GM19193 (cell line): ENCODE data around the gene STXBP1.

Experiments used
- POLR2A ChIP-seq: IDR thresholded peaks from 4 replicates; pipeline ENCODE4 v1.6.1; 2011; ENCODE audit not compliant: insufficient read depth, insufficient read length; ENCODE audit errors: extremely low read depth

STXBP1 gene

DNA sequence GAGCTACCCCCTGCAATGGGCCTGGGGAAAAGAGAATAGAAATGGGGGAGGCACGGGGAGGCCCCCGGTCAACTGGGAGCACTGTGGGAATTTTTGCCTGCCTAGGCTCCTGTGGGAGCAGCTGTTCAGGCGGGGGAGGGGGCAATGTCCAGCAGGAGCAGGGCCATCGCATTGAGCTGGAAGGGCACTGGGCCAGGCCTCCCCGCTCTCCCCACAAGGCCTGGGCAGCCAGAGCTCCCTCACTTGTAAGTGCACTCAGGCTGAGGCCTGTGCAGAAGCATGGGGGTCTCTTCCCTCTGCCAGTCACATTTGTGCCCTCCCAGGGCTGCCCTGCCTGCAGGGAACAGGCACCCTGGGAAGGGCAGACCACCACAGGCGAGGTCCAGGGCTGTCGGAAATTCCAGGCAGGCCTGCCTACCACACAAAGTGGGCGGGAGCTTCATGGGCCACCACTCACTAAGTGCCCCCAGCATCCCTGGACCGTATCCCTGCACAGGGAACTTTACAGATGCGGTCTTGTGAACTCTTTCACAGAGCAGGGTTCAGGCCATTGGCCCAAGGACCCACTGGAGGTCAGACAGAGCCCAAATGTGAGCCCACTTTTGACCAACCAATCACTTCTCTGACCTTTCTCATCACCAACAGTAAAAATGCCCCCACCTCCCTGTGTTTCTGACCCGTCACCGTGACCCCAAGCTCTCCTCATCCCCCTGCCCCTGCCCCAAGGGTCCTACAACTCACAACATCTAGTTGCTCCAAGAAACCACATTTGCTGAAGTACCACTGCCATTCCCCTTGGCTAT is 93.7 kb downstream of the STXBP1 start:
- TF ChIP-seq POLR2A: no peak

DNA sequence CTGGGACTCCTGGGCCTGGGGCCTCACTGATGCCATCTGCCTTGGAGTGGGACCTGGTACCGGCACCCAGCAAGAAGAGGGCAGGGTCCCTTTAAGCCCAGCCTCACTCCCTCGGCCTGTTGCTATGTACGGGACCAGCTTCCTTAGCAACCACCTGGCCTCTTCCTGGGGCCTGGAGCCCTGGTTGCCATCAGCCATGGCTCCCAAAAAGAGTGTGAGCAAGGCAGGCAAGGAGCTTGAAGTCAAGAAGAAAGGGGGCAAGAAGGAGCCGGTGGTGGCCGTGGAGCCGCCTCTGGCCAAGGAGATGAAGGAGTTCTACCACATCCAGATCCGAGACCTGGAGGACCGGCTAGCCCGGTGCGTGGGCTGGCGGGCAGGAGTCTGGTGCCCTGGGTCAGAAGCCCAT is 94.8 kb downstream of the STXBP1 start, which contains the start of gene CFAP157:
TSS of gene CFAP157 (plus strand) at position 153 of the 406 bp plus-strand sequence. CDS start at position 197, 44 bp downstream.
- TF ChIP-seq POLR2A: no peak

DNA sequence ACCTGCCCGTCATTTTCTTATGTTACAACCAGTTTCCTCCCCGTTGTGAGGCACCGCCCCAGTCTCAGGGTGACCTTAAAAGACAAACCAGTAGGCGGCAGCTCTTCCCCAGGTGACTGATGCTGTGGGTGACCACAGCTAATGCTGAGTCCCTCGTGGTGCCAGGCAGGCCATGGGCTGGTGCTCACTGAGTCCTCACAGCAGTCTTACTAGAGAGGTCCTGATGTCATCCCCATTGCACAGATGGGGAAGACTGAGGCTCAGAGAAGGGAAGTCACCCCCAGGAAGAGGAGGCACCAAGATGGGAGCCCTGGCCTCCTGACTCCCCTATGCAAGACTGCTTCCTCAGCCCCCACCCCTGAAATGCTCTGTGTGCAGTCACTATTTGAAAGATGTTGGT is 95.7 kb downstream of the STXBP1 start:
- TF ChIP-seq POLR2A: no peak

DNA sequence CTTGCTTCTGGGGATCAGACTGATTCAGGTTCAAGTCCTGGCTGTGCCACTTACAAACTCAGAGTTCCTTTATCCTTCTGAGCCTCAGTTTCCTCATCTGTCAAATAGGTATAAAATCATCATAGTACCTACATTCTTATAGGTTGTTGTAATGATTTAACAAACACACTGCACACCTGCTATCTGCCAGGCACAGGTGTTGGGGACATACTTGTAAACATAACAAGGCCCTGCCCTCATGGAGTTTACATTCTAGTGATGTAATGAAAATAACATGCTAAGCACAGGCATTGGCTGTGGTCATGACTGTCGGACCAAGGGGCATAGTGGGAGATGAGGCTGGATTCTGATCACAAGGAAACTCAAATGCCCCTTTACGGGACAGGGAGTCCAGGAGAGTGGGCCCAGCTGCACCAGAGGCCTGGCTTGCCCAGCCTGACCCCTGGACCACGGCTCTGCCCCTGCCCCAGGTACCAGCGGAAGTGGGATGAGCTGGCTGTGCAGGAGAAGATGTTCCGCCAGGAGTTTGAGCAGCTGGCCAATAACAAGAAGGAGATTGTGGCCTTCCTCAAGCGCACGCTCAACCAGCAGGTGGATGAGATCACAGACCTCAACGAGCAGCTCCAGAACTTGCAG is 97.0 kb downstream of the STXBP1 start:
- TF ChIP-seq POLR2A: no peak

DNA sequence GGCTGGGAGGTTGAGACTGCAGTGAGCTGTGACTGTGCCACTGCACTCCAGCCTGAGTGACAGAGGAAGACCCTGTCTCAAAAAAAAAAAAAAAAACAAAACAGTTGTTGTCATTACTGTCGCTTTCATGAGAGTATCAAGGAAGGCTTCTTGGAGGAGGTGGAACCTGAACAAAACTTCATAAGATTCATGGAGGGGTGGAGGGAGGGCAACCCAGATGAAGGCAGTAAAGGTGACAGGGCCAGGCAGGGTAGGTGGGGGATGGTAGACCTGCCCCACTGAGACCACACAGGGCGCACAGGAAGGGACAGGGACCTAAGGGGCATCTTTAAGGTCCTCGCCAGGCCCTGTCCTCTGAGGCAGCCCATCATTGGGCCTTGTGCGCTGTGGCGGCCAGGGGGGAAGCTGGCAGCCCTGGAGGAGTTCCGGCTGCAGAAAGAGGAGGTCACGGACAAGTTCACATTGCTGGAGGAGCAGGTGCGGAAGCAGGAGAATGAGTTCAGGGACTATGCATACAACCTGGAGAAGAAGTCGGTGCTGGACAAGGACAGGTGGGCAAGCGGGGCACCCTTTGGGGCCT is 98.2 kb downstream of the STXBP1 start:
- TF ChIP-seq POLR2A: no peak

DNA sequence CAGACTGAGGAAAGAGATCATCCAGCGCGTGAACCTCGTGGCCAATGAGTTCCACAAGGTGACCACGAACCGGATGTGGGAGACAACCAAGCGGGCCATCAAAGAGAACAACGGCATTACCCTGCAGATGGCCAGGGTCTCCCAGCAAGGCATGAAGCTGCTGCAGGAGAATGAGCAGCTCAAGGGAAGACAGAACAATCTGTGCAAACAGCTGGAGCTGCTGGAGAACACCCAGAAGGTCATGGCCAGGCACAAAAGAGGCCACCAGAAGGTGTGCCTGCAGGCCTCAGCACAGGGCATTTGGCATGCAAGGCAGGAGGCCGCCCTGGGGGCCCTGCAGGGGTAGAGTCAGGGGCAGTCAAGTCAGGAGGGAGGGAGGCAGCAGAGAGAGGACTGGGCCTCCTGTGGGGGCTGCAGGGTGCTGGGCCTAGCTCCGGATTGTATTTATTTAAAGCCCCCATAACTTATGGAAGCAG is 99.2 kb downstream of the STXBP1 start:
- TF ChIP-seq POLR2A: no peak

DNA sequence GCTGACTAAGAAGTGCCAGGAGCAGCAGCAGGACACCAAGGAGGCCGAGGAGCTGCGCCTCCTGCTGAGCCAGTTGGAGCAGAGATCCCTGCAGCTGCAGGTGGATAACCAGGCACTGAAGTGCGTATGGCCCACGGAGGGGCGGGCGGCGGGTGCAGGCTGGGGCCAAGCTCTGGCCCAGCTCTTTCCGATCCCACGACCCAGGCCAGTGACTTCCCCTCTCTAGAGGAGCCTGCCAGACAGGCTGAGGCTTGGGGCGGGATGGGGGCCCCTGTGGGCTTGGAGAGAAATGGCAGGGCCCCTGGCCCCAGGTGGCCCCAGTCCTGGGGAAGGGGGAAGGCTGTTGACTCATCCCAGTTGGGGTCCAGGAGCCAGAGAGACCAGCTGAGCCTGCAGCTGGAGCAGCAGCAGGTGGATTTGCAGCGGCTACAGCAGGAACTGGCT is 99.8 kb downstream of the STXBP1 start:
- no peak for TF ChIP-seq POLR2A

DNA sequence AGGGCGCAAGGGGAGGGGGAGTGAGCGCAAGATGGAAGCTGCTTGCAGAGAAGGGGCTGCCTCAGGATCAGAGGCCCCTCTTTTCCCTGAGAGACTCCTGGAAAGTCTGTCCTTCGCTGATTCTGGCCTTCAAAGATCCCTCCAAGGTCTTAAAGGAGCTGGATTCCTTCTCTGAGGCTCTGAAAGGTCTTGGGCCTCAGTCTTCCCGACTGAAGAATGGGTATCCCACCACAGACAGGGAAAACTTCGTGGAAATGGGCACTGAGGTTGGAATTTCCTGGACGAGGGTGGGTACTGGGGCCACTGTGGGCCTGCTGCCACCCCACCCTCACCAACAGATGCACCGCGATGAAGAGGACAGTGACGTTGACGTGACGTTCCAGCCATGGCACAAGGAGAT is 100.3 kb downstream of the STXBP1 start:
- no peak for TF ChIP-seq POLR2A

DNA sequence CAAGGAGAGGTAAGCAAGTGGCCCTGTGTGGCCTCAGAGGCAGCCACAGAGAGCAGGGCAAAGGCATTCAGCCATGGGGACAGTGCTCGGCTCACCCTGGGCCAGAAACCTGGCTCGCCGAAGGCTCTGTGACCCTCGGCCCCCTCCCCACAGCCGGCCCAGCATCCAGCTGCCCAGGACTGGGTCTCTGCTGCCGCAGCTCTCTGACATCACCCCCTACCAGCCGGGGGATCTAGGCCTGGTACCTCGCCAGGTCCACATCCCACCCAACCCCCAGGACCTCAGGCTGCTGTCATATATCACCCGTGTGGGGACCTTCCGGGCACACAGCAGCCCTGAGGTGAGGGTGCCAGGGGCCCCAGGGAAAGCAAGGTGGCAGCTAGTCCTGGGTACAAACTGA is 100.8 kb downstream of the STXBP1 start:
- TF ChIP-seq POLR2A: no peak

DNA sequence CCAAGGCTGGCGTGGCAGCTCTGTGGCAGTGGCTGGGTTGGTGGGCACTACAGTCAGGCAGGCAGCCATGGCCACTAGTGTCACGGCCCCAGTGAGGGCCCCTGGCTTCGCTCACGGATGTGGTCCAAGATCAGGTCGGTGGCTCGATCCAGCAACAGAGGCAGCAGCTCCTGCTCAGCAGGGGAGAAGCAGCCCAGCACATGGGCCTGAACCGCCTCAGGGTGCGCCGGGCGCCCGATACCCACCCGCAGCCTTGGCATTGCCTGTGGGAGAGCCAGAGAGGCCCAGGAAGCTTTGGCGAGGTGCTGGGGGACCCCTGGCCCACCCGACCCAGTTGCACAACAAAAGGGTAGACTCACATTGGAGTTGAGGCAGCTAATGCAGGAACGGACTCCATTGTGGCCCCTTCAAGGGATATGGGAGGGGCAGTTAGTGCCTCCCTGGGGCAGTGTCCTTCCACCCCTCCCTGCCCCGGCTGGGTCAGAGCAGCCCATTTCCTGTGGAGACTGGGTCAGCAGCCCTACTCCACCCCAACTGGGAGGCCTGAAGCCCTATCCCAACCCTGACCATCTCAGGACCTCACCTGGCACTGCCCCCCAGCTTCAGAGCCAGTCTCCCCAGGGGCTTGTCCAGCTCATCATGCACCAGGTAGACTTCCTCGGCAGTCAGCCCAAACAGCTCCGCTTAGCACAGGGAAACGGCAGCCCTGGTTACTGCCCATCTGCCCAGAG is 102.1 kb downstream of the STXBP1 start:
- TF ChIP-seq POLR2A: no peak

DNA sequence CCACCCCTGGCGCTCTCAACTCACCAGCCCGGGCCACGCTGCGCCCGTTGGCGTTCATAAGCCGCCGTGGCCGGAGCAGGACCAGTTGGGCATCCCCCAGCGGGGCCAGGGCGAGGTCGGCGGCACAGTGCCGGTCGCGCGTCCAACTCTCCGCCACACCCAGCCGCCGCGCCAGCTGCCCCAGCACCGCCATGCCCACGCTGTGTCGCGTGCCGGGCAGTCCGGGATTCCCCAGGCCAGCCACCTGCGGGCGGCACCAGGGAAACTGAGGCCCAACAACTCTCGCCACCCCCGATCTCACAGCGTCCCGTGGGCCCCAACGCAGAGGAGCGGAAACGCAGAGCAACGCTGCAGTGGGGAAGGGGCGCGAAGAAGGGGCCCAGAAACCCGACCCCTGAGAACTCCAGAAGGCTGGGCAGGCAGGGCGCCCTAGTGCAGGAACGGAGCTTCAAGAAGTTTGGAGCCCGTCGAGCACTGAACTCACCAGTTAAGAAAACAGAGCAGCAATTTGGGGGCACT is 102.9 kb downstream of the STXBP1 start:
- TF ChIP-seq POLR2A: no peak

DNA sequence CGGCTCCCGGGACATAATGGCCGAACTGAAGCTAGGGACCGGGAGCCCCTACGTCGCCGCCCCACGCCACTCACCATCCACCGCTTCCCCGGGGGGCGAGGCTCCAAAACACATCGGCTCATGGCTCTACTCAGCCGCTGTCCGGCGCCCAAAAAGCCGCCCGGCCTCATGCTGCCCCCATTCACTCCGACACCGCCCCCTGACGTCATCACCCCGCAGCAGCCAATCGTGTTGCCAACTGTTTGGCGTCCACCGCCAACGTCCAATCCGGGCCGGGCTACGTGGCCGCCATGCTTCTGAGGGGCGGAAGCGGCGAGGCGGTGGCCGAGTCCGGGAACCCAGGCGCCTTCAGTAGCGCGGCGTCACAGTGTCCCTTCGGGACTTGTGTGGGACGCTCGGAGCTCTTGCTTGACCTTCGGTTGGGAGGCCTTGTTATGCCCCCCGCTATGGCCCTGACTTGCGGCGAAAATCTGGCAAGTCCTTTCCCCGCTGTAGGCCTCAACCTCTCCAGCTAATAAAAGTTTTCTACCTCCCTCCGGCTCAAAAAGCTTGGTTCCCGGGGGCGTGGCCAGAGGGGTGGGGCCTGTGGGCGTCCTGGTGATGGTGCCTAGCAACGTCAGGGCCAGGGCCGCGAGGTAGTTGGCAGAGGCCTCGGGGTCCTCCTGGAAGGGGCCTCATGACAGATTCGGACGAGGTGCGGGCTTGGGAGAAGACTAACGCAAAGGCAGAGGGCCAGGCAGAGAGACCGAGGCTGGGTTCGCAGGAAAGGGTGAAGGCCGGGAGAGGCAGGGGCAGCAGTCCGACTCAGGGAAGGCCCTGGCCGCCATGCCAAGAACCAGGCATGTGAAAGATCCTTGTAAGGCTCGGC is 103.6 kb downstream of the STXBP1 start, which contains the start of the genes PTRH1 and TTC16:
TSS of gene PTRH1 (minus strand) at position 194 of the 868 bp plus-strand sequence. CDS start at position 170, 24 bp downstream.
TSS of gene TTC16 (plus strand) at position 610 of the 868 bp plus-strand sequence. CDS start at position 677, 67 bp downstream.
- peak; percentile 37 for TF ChIP-seq POLR2A

DNA sequence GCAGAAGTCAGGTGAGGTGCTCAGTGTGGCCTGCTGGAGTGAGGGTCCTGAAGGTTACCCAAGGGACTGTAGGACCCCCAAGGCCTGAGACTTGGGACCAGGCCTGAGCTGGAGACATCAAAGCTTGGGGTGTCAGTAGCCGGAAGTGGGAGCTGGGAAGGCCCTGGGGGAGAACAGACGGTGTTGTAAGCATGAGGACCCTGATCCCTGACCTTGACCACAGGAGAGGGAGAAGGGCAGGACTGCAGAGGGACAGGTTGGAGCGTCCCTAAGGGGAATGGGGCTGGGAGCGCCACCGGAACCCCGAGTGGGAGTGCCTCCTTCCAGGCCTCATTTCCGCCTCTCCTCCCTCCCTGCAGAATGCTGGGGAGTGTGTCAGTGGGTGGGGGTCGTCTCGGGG is 104.3 kb downstream of the STXBP1 start:
- TF ChIP-seq POLR2A: no peak
